ENCODE measurements around the gene CCDC7.
"Not testable (repeated sequence)": the region's sequence is repeated elsewhere in the genome, so short reads cannot be mapped to it uniquely, and the experiment has no call there.

Gene CCDC7

DNA sequence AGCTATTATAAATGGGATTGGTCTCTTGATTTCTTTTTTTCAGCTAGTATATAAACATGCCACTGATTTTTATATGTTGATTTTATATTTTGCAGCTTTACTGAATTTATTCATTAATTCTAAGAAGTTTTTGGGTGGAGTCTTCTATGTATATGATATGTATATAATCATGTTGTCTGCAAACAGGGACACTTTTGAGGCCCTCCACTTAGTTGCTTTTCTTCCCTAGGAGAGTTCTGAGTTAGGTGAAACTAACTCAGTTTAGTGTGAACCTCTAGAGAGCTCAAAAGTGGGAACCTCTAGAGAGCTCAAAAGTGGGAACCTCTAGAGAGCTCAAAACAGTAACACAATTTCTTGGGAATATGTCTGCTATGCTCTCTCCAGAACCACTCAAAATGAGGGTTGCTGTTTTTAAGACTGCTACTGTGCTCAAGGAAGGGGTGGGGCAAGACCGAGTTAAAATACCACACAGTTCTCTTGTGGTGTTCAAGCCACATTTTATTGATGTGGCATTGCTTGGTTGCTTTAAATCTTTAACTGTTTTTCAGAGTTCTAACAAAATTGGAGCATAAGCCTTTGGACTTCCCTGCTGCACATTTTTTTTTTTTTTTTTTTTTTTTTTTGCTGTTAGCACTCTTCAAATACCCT lies 13.2 kb downstream of the CCDC7 start:
- no peak for DNase-seq

DNA sequence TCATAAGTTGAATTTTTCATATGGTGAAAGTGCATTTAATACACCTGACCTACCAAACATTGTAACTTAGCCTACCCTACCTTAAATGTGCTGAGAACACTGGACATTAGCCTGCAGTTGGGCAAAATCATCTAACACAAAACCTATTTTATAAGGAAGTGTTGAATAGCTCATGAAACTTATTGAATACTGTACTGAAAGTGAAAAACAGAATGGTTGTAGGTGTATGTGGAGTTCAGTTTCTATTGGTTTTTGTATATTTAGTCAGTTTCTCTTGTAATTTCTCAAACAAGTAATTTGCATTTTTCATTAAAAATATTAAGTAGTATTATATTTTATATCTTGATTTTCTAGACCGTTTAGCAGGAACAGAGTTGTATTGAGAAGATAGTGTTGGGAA lies 15.3 kb downstream of the CCDC7 start:
- no peak for DNase-seq

GRCh38 chr10:32471232-32471631 lies 25.3 kb downstream of the CCDC7 start:
- DNase-seq, result no peak

GRCh38 chr10:32477499-32477898 lies 31.6 kb downstream of the CCDC7 start:
- DNase-seq, result no peak

DNA sequence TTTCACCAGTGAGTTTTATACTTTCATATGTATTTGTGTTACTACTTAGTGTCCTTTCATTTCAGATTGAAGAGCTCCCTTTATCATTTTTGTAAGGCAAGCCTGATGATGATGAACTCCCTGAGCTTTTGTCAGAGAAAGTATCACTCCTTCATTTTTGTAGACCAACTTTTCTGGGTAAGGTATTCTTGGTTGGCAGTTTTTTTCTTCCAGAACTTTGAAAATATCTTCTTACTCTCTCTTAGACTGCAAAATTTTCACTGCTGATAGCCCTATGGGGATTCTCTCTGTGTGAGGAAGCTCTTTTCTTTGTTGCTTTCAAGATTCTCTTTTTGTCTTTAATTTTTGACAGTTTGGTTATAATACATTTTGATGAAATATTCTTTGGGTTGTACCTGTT lies 35.7 kb downstream of the CCDC7 start:
- no peak for DNase-seq

- DNase-seq, result not testable (repeated sequence)
Observed at GRCh38 chr10:32483019-32483502, 37.1 kb downstream of the CCDC7 start.

- not testable (repeated sequence) for DNase-seq
Observed at GRCh38 chr10:32488038-32488437, 42.1 kb downstream of the CCDC7 start.

GRCh38 chr10:32489158-32489557 lies 43.2 kb downstream of the CCDC7 start:
- DNase-seq, result no peak

DNA sequence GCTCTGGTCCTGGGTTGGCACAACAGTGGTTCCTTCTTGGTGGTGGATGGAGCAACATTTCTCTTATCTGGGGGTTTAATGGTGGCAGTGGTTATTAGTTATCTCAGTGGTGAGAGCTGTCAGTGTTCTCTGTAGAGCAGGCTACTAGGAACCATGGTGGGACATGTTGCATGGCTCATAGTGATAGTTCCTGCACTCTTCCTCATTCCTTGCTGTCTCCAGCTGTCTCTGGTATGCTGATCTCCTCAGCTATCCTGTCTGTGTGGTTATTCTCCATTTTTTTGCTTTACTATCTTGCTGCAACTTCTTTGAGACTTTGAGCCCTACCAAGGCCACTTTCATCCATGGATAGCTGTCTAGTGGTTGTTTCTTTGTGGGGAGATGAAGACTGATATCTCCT lies 44.0 kb downstream of the CCDC7 start:
- DNase-seq, result no peak

DNA sequence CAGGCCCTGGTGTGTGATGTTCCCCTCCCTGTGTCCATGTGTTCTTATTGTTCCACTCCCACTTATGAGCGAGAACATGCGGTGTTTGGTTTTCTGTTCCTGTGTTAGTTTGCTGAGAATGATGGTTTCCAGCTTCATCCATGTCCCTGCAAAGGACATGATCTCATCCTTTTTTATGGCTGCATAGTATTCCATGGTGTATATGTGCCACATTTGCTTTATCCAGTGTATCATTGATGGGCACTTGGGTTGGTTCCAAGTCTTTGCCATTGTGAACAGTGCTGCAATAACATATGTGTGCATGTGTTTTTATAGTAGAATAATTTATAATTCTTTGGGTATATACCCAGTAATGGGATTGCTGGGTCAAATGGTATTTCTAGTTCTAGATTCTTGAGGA lies 48.6 kb downstream of the CCDC7 start:
- not testable (repeated sequence) for DNase-seq

DNA sequence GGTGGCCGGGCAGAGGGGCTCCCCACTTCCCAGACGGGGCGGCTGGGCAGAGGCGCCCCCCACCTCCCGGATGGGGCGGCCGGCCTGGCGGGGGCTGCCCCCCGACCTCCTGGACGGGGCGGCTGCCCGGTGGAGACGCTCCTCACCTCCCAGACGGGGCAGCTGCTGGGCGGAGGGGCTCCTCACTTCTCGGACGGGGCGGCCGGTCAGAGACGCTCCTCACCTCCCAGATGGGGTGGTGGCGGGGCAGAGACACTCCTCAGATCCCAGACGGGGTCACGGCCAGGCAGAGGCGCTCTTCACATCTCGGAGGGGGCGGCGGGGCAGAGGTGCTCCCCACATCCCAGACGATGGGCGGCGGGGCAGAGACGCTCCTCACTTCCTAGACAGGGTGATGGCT lies 54.2 kb downstream of the CCDC7 start:
- DNase-seq, result not testable (repeated sequence)

DNA sequence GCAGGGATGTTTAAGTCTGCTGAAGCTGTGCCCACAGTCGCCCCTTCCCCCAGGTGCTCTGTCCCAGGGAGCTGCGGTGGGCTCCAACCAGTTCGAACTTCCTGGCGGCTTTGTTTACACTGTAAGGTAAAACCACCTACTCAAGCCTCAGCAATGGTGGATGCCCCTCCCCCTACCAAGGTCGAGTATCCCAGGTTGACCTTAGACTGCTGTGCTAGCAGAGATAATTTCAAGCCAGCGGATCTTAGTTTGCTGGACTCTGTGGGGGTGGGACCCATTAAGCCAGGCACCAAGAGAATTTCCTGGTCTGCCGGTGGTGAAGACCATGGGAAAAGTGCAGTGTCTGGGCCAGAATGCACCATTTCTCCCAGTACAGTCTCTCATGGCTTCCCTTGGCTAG lies 56.0 kb downstream of the CCDC7 start:
- no peak for DNase-seq

- not testable (repeated sequence) for DNase-seq
Observed at GRCh38 chr10:32505762-32506420, 60.0 kb downstream of the CCDC7 start.

GRCh38 chr10:32511599-32511998 lies 65.7 kb downstream of the CCDC7 start:
- no peak for DNase-seq

- DNase-seq, result no peak
Observed at GRCh38 chr10:32516567-32517495, 70.9 kb downstream of the CCDC7 start.

DNA sequence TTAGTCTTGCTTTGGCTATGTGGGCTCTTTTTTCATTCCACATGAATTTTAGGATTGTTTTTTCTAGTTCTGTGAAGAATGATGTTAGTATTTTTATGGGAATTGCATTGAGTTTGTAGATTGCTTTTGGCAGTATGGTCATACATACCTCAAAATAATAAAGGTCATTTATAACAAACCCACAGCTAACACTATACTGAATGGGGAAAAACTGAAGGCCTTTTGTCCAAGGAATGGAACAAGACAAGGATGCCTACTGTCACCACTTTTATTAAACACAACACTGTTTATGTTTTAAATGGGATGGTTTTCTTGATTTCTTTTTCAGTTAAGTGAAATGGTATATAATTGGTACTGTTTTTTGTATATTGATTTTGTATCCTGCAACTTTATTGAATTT lies 84.3 kb downstream of the CCDC7 start:
- no peak for DNase-seq

DNA sequence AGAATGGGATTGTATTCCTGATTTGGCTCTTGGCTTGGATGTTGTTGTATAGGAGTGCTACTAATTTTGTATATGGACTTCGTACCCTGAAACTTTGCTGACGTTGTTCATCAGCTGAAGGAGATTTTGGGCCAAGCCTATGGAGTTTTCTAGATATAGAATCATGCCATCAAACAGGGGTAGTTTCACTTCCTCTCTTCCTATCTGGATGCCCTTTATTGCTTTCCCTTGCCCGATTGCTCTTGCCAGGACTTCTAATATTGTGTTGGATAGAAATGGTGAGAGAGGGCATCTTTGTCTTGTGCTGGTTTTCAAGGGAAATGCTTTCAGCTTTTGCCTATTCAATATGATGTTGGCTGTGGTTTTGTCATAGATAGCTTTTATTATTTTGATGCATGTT lies 92.3 kb downstream of the CCDC7 start:
- DNase-seq, result no peak

DNA sequence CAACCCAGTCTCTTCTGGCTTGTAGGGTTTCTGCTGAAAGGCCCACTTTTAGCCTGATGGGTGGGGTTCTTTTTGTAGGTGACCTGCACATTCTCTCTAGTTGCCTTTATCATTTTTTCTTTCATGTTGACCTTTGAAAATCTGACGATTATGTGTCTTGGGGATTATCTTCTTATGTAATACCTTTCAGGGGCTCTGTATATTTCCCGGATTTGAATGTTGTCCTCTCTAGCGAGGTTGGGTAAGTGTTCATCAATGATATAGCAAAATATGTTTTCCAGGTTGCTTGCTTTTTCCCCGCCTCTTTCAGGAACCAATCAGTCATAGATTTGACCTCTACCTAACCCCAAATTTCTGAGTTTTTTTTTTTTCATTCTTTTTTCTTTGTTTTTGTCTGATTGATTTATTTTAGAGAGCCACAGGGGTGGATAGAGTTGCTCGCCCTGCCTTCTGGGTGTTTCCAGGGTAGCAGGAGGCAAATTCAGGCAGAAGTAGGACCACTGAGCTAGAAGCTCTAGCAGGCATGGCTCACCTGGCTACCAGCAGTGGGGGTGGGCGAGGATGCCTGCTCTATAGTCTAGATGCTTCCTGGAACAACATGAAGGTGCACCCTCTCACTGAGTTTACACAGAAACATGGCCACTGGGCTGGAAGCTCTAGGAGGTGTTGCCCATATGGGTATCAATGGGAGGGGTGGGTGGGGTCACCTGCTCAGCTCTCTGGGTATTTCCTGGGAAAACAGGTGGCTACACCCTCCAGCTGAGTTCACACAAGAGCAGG lies 94.9 kb downstream of the CCDC7 start:
- no peak for DNase-seq

- DNase-seq, result no peak
Observed at GRCh38 chr10:32548208-32548607, 102.3 kb downstream of the CCDC7 start.

DNA sequence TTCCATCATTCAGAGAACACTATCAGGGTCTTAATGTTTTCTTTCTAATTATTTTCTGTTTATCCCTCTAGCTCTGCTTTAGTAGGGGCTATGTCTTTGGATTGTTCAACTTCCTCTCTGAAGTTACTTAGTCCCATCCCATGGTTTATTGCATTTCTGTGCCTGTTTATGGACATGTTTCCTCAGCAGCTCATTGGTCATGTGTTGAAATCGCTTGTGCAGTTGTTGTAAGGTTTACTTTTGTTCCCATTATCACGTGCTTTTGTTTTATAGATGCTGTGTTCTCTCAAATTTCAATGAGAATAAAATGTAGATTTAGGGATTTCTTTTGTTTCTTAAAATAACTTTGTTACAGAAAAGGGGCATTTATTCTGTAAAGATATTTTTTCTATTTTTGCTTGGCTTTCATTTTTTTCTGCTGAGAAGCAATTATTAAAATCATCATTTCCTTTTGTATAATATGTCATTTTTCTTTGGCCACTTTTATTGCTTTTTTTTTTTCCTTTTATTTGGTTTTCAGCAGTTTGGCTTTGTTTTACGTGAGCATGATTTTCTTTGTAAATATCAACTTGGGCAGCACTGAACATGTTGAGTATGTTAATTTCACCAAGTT lies 110.9 kb downstream of the CCDC7 start:
- no peak for DNase-seq

DNA sequence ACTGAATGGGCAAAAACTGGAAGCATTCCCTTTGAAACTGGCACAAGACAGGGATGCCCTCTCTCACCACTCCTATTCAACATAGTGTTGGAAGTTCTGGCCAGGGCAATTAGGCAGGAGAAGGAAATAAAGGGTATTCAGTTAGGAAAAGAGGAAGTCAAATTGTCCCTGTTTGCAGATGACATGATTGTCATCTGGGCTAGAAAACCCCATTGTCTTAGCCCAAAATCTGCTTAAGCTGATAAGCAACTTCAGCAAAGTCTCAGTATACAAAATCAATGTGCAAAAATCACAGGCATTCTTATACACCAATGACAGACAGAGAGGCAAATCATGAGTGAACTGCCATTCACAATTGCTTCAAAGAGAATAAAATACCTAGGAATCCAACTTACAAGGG lies 116.8 kb downstream of the CCDC7 start:
- DNase-seq, result not testable (repeated sequence)

- no peak for DNase-seq
Observed at GRCh38 chr10:32577448-32577847, 131.5 kb downstream of the CCDC7 start.
